ENCODE data around the gene CPED1.

The CPED1 gene

DNA sequence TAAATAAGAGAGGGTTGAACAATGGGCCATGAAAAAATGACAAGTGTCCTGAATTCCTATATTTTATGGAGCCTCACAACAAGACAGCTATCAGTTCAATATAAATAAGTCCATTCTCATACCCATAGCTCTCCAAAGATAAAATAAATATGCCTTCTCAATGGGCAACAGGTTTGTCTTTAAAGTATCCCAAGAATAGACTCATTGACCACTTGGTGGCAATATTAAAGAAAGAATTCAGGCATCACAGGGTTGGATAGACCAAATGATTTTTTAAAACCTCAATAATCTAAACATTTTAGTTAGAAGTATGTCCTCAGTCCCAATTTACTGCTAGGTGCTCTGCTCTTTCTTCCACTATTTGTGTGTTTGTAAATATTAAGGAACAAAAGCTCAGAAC lies 175.2 kb downstream of the CPED1 start (continued):
- TF ChIP-seq, protein P1, sequence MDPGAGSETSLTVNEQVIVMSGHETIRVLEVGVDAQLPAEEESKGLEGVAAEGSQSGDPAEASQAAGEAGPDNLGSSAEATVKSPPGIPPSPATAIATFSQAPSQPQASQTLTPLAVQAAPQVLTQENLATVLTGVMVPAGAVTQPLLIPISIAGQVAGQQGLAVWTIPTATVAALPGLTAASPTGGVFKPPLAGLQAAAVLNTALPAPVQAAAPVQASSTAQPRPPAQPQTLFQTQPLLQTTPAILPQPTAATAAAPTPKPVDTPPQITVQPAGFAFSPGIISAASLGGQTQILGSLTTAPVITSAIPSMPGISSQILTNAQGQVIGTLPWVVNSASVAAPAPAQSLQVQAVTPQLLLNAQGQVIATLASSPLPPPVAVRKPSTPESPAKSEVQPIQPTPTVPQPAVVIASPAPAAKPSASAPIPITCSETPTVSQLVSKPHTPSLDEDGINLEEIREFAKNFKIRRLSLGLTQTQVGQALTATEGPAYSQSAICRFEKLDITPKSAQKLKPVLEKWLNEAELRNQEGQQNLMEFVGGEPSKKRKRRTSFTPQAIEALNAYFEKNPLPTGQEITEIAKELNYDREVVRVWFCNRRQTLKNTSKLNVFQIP (CRISPR knock-in tag; IDR thresholded peaks at IDR 0.05; ENCODE audit: borderline replicate concordance, low read depth): no peak
- TF ChIP-seq, protein P2, sequence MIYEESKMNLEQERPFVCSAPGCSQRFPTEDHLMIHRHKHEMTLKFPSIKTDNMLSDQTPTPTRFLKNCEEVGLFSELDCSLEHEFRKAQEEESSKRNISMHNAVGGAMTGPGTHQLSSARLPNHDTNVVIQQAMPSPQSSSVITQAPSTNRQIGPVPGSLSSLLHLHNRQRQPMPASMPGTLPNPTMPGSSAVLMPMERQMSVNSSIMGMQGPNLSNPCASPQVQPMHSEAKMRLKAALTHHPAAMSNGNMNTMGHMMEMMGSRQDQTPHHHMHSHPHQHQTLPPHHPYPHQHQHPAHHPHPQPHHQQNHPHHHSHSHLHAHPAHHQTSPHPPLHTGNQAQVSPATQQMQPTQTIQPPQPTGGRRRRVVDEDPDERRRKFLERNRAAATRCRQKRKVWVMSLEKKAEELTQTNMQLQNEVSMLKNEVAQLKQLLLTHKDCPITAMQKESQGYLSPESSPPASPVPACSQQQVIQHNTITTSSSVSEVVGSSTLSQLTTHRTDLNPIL (CRISPR knock-in tag; IDR thresholded peaks at IDR 0.05; ENCODE audit: low read depth): no peak
- TF ChIP-seq ZC3H10 (CRISPR knock-in tag; IDR thresholded peaks at IDR 0.05): no peak
- TF ChIP-seq, protein P3, sequence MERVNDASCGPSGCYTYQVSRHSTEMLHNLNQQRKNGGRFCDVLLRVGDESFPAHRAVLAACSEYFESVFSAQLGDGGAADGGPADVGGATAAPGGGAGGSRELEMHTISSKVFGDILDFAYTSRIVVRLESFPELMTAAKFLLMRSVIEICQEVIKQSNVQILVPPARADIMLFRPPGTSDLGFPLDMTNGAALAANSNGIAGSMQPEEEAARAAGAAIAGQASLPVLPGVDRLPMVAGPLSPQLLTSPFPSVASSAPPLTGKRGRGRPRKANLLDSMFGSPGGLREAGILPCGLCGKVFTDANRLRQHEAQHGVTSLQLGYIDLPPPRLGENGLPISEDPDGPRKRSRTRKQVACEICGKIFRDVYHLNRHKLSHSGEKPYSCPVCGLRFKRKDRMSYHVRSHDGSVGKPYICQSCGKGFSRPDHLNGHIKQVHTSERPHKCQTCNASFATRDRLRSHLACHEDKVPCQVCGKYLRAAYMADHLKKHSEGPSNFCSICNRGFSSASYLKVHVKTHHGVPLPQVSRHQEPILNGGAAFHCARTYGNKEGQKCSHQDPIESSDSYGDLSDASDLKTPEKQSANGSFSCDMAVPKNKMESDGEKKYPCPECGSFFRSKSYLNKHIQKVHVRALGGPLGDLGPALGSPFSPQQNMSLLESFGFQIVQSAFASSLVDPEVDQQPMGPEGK (CRISPR knock-in tag; IDR thresholded peaks at IDR 0.05; ENCODE audit: borderline replicate concordance): no peak
- TF ChIP-seq CSDC2 (CRISPR knock-in tag; IDR thresholded peaks at IDR 0.05): no peak
- TF ChIP-seq TCF4 (CRISPR knock-in tag; IDR thresholded peaks at IDR 0.05; ENCODE audit: borderline replicate concordance): no peak
- TF ChIP-seq ZFP30 (CRISPR knock-in tag; IDR thresholded peaks at IDR 0.05): no peak
- no peak for TF ChIP-seq ESRRG (CRISPR knock-in tag; IDR thresholded peaks at IDR 0.05)

DNA sequence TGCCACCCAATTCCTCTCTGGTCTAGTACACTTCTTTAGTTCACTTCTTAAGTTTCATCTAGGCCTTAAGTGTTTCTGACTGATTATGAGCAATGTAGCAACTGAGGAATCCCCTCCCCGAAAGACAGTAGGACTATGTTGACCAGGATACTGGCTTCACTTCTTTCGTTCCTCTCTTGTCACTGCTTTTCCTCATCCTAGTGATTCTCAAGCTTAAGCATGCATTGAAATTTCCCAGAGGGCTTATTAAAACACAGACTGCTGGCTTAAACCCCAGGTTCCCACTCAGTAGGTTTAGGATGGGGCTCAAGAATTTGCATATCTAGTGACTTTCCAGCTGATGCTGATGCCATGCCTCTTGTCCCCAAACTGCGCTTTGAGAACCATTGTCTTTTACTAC lies 175.7 kb downstream of the CPED1 start:
- TF ChIP-seq ESRRG (CRISPR knock-in tag; IDR thresholded peaks at IDR 0.05) (no peak), RARB (CRISPR knock-in tag; IDR thresholded peaks at IDR 0.05) (no peak)
- TF ChIP-seq, protein P4, sequence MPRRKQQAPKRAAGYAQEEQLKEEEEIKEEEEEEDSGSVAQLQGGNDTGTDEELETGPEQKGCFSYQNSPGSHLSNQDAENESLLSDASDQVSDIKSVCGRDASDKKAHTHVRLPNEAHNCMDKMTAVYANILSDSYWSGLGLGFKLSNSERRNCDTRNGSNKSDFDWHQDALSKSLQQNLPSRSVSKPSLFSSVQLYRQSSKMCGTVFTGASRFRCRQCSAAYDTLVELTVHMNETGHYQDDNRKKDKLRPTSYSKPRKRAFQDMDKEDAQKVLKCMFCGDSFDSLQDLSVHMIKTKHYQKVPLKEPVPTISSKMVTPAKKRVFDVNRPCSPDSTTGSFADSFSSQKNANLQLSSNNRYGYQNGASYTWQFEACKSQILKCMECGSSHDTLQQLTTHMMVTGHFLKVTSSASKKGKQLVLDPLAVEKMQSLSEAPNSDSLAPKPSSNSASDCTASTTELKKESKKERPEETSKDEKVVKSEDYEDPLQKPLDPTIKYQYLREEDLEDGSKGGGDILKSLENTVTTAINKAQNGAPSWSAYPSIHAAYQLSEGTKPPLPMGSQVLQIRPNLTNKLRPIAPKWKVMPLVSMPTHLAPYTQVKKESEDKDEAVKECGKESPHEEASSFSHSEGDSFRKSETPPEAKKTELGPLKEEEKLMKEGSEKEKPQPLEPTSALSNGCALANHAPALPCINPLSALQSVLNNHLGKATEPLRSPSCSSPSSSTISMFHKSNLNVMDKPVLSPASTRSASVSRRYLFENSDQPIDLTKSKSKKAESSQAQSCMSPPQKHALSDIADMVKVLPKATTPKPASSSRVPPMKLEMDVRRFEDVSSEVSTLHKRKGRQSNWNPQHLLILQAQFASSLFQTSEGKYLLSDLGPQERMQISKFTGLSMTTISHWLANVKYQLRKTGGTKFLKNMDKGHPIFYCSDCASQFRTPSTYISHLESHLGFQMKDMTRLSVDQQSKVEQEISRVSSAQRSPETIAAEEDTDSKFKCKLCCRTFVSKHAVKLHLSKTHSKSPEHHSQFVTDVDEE (CRISPR knock-in tag; IDR thresholded peaks at IDR 0.05): no peak
- no peak for ATAC-seq

DNA sequence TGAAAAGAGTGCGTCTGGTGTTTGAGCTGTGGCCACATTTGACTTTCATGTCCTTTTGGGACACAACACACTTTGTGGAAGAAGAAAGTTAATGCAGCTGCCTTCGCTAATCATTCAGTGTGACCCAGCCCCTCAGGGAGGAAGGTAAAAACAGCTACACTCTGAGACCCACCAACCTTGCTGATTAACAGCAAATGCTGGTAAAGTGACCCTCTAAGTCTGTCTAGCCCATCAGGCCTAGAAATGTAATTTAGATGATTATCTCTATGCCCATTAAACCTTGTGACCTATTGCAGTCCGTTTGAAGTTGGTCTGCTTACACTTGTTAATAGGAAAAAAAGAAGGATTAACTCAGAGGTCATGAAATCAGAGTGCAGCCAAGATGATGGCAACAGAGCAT lies 178.4 kb downstream of the CPED1 start:
- no peak for TF ChIP-seq OSR1 (CRISPR knock-in tag; IDR thresholded peaks at IDR 0.05)
- no peak for ATAC-seq

DNA sequence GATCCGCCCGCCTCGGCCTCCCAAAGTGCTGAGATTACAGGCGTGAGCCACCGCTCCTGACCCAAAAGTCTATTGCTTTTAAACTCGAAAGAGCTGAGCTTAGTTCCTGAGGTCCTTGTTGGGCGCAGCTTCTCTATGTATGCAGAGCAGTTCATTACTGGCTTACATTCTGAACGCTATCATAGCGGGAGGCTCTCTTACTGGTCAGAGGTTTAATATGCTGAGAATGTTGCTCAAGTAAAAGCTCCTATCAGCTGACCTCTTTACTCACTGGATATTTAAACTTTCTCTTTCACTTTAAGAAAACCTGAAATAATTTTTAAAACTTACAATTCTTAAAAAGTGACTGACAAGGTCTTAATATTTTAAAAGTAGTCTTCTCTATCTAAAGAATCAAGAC lies 179.5 kb downstream of the CPED1 start:
- no peak for ATAC-seq
- TF ChIP-seq GLIS3 (CRISPR knock-in tag; IDR thresholded peaks at IDR 0.05) (no peak), ZNF70 (CRISPR knock-in tag; IDR thresholded peaks at IDR 0.05) (no peak), ZFP30 (CRISPR knock-in tag; IDR thresholded peaks at IDR 0.05) (no peak), ZNF8 (CRISPR knock-in tag; IDR thresholded peaks at IDR 0.05) (no peak), ZFP3 (CRISPR knock-in tag; IDR thresholded peaks at IDR 0.05) (no peak), TCF4 (CRISPR knock-in tag; IDR thresholded peaks at IDR 0.05; ENCODE audit: borderline replicate concordance) (no peak), ZNF565 (CRISPR knock-in tag; conservative IDR thresholded peaks at IDR 0.05; ENCODE audit: low read depth) (no peak), PPARA (CRISPR knock-in tag; IDR thresholded peaks at IDR 0.05; ENCODE audit: borderline replicate concordance) (no peak)
- TF ChIP-seq, protein P2 (CRISPR knock-in tag; IDR thresholded peaks at IDR 0.05; ENCODE audit: low read depth): no peak

DNA sequence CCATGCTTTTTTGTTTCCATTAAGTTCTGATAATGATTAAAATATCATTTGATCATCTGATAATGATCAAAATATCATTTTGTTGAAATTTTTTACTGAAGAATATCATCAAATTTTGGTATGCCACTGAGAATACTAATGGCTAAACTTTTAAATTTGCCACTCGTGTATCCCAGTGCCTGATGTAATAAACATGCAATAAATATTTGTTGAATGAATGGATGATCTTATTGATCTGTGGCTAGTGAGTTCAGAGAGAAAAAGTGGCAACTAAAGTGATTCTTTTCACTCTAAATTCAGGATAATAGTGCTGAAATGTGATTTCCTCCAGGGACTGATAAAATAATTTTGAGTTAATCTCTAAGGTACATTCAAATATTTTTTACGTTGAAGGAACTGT lies 181.0 kb downstream of the CPED1 start:
- ATAC-seq: no peak
- TF ChIP-seq TCF4 (CRISPR knock-in tag; IDR thresholded peaks at IDR 0.05; ENCODE audit: borderline replicate concordance): no peak
- TF ChIP-seq, protein P5, sequence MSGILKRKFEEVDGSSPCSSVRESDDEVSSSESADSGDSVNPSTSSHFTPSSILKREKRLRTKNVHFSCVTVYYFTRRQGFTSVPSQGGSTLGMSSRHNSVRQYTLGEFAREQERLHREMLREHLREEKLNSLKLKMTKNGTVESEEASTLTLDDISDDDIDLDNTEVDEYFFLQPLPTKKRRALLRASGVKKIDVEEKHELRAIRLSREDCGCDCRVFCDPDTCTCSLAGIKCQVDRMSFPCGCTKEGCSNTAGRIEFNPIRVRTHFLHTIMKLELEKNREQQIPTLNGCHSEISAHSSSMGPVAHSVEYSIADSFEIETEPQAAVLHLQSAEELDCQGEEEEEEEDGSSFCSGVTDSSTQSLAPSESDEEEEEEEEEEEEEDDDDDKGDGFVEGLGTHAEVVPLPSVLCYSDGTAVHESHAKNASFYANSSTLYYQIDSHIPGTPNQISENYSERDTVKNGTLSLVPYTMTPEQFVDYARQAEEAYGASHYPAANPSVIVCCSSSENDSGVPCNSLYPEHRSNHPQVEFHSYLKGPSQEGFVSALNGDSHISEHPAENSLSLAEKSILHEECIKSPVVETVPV (CRISPR knock-in tag; IDR thresholded peaks at IDR 0.05): no peak
- TF ChIP-seq, protein P3 (CRISPR knock-in tag; IDR thresholded peaks at IDR 0.05; ENCODE audit: borderline replicate concordance): no peak
- no peak for TF ChIP-seq RARB (CRISPR knock-in tag; IDR thresholded peaks at IDR 0.05)
- TF ChIP-seq, protein P2 (CRISPR knock-in tag; IDR thresholded peaks at IDR 0.05; ENCODE audit: low read depth): no peak
- TF ChIP-seq, protein P1 (CRISPR knock-in tag; IDR thresholded peaks at IDR 0.05; ENCODE audit: borderline replicate concordance, low read depth): no peak
- no peak for TF ChIP-seq CSDC2 (CRISPR knock-in tag; IDR thresholded peaks at IDR 0.05)

Data from SK-N-SH treated with all-trans-retinoic acid at 6 μM for 48 hours (cell line).